Stimulated activated CD4-positive, alpha-beta T cell treated with anti-CD3 and anti-CD28 coated beads, TNF-alpha, amount 100 ng/mL, for 4 hours (primary cell): ENCODE measurements around the gene ITM2C.

Experiments used
- DNase-seq, 3 experiments: peaks; one replicate each; pipeline ENCODE4 v3.0.0-alpha.2; 2020; ENCODE audit warnings: low read depth in 3 of 3

The ITM2C gene

GRCh38 chr2:230872968-230873660 lies 8.4 kb downstream of the ITM2C start:
- DNase-seq = no peak

- DNase-seq = no peak
Observed at GRCh38 chr2:230873661-230874401, 9.1 kb downstream of the ITM2C start.

GRCh38 chr2:230874456-230874855 lies 9.7 kb downstream of the ITM2C start:
- DNase-seq = no peak

GRCh38 chr2:230874876-230875275 lies 10.1 kb downstream of the ITM2C start:
- DNase-seq = no peak

- DNase-seq = no peak
Observed at GRCh38 chr2:230875347-230876315, 10.9 kb downstream of the ITM2C start.

GRCh38 chr2:230877116-230877758 lies 12.5 kb downstream of the ITM2C start:
- DNase-seq = no peak

GRCh38 chr2:230877759-230878598 lies 13.2 kb downstream of the ITM2C start:
- DNase-seq = no peak

GRCh38 chr2:230878599-230879188 lies 14.0 kb downstream of the ITM2C start:
- DNase-seq = no peak

- DNase-seq = no peak
Observed at GRCh38 chr2:230879271-230879882, 14.6 kb downstream of the ITM2C start.

- DNase-seq = no peak
Observed at GRCh38 chr2:230879891-230880290, 15.1 kb downstream of the ITM2C start.

- no peak for DNase-seq
Observed at GRCh38 chr2:230881840-230882239, 17.1 kb downstream of the ITM2C start.

GRCh38 chr2:230885463-230886130 lies 20.9 kb downstream of the ITM2C start:
- DNase-seq = no peak

GRCh38 chr2:230886206-230886605 lies 21.5 kb downstream of the ITM2C start:
- DNase-seq = no peak

- DNase-seq = no peak
Observed at GRCh38 chr2:230886671-230887071, 21.9 kb downstream of the ITM2C start.

GRCh38 chr2:230887342-230887741 lies 22.6 kb downstream of the ITM2C start:
- no peak for DNase-seq

- DNase-seq = no peak
Observed at GRCh38 chr2:230888824-230889400, 24.2 kb downstream of the ITM2C start.

- no peak for DNase-seq
Observed at GRCh38 chr2:230889911-230890601, 25.3 kb downstream of the ITM2C start.

GRCh38 chr2:230890646-230891045 lies 25.9 kb downstream of the ITM2C start:
- no peak for DNase-seq
